ENCODE results near the gene MLEC. TPM values are rescaled to one million over a fixed set of nuclear protein-coding genes. Genes with fewer than 3 reads are reported as not detected.
"Not testable (repeated sequence)": the region's sequence is repeated elsewhere in the genome, so short reads cannot be mapped to it uniquely, and the experiment has no call there.

The MLEC gene
- total RNA-seq, 1 donor from 2014 or later: 100 TPM

DNA sequence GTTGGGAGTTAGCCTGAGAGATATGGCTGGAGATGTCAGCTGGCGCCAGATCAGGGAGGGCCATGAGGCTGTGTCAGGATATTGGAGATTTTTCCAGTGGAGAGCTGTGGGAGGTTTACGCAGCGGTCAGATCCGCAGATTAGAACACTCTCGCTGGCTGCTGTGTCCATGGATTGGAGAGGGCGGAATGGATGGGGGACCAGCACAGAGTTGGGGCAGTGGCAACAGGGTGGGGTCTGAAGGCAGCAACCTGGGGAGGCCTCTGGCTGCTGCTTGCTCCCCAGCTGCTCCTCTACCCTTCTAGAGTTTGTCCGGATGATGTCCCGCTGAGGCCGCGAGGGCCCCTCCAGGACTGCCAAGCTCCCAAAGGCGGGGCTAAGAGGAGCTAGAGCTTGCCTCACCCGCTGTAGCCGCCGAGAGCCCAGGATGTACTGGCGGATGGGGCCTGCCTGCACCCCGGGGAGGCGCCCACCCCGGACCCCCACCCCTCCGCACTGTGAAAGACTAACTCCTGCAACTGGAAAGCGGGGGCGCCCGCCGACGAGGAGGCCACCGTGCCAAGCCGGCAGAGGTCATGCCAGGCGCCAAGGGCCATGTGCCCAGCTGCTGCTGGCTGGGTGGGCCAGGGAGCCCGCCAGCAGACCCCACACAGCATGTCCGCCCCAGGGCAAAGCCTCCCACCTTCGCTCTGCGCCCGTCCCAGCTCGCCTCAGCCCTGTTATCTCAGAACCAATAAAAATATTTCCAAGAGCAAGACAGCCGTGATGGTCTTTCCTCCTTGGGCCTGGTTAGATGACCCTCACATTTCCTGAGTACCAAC, 20.2 kb upstream of the MLEC start:
- no peaks in the 10 kb centered on the region for H3K36me3 ChIP-seq
- no peak overlapping the region for H2AFZ ChIP-seq (replicated peaks)
- peaks cover 4% of the 10 kb centered on the region for H3K9me3 Mint-ChIP-seq
- peak overlapping the region; percentile 84 for H3K27ac Mint-ChIP-seq
- no peak overlapping the region for H3K9ac ChIP-seq
- no peak overlapping the region for H3K4me3 ChIP-seq
- no peak overlapping the region for H3K4me2 ChIP-seq
- peaks cover 10% of the 10 kb centered on the region for H3K27me3 Mint-ChIP-seq (ENCODE audit: insufficient read depth, low read depth)
- H3K36me3 Mint-ChIP-seq: no peaks in the 10 kb centered on the region
- no peak overlapping the region for H3K27ac ChIP-seq
- no peaks in the 10 kb centered on the region for H4K20me1 ChIP-seq (ENCODE audit: low read depth)
- no peaks in the 10 kb centered on the region for H3K27me3 ChIP-seq
- H3K9me3 ChIP-seq (ENCODE audit: low read depth): no peaks in the 10 kb centered on the region
- DNase-seq (ENCODE audit: low spot score): no peak
- H3K4me1 Mint-ChIP-seq: peaks cover 31% of the 10 kb centered on the region
- peaks cover 19% of the 10 kb centered on the region for H3F3A ChIP-seq (ENCODE audit: low read depth)
- H3K4me3 Mint-ChIP-seq: no peak overlapping the region
- H3K79me2 ChIP-seq (ENCODE audit: low read depth): no peaks in the 10 kb centered on the region
- TF ChIP-seq EZH2 (IDR thresholded peaks at IDR 0.05) (no peak), EZH2phosphoT487 (IDR thresholded peaks at IDR 0.05) (no peak)
- TF ChIP-seq, protein P1, sequence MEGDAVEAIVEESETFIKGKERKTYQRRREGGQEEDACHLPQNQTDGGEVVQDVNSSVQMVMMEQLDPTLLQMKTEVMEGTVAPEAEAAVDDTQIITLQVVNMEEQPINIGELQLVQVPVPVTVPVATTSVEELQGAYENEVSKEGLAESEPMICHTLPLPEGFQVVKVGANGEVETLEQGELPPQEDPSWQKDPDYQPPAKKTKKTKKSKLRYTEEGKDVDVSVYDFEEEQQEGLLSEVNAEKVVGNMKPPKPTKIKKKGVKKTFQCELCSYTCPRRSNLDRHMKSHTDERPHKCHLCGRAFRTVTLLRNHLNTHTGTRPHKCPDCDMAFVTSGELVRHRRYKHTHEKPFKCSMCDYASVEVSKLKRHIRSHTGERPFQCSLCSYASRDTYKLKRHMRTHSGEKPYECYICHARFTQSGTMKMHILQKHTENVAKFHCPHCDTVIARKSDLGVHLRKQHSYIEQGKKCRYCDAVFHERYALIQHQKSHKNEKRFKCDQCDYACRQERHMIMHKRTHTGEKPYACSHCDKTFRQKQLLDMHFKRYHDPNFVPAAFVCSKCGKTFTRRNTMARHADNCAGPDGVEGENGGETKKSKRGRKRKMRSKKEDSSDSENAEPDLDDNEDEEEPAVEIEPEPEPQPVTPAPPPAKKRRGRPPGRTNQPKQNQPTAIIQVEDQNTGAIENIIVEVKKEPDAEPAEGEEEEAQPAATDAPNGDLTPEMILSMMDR (IDR thresholded peaks at IDR 0.05): no peak
- H3K4me1 ChIP-seq: peaks cover 17% of the 10 kb centered on the region

- peak; percentile 29 for DNase-seq (ENCODE audit: low spot score)
Measured at GRCh38 chr12:120668091-120668867, 18.7 kb upstream of the MLEC start.

GRCh38 chr12:120668868-120669840, 17.8 kb upstream of the MLEC start:
- Mint-ChIP-seq H3K27me3 (ENCODE audit: insufficient read depth, low read depth) (peaks cover 10% of the 10 kb centered on the region), H3K36me3 (no peaks in the 10 kb centered on the region), H3K4me1 (peaks cover 32% of the 10 kb centered on the region), H3K9me3 (peaks cover 4% of the 10 kb centered on the region), H3K4me3 (peak overlapping the region; percentile 42), H3K27ac (peak overlapping the region; percentile 53)
- H3K4me1 ChIP-seq: peaks cover 17% of the 10 kb centered on the region
- H3K4me3 ChIP-seq: peak overlapping the region; percentile 8
- H3K27me3 ChIP-seq: no peaks in the 10 kb centered on the region
- peaks cover 19% of the 10 kb centered on the region for H3F3A ChIP-seq (ENCODE audit: low read depth)
- peak overlapping the region; percentile 63 for H3K4me2 ChIP-seq
- no peak overlapping the region for H3K27ac ChIP-seq
- TF ChIP-seq, protein P1 (IDR thresholded peaks at IDR 0.05): no peak
- no peak for TF ChIP-seq EZH2 (IDR thresholded peaks at IDR 0.05)
- no peak for TF ChIP-seq EZH2phosphoT487 (IDR thresholded peaks at IDR 0.05)
- no peaks in the 10 kb centered on the region for H3K36me3 ChIP-seq
- DNase-seq (ENCODE audit: low spot score): peak; percentile 62
- H3K9me3 ChIP-seq (ENCODE audit: low read depth): no peaks in the 10 kb centered on the region
- H3K9ac ChIP-seq: no peak overlapping the region
- H4K20me1 ChIP-seq (ENCODE audit: low read depth): no peaks in the 10 kb centered on the region
- peak overlapping the region; percentile 76 for H2AFZ ChIP-seq (replicated peaks)
- H3K79me2 ChIP-seq (ENCODE audit: low read depth): no peaks in the 10 kb centered on the region

More at GRCh38 chr12:120668091-120668867, 18.7 kb upstream of the MLEC start:
- peak overlapping the region; percentile 76 for H2AFZ ChIP-seq (replicated peaks)
- H4K20me1 ChIP-seq (ENCODE audit: low read depth): no peaks in the 10 kb centered on the region
- peaks cover 19% of the 10 kb centered on the region for H3F3A ChIP-seq (ENCODE audit: low read depth)
- no peaks in the 10 kb centered on the region for H3K36me3 ChIP-seq
- H3K27me3 Mint-ChIP-seq (ENCODE audit: insufficient read depth, low read depth): peaks cover 10% of the 10 kb centered on the region
- no peak overlapping the region for H3K9ac ChIP-seq
- H3K4me3 ChIP-seq: peak overlapping the region; percentile 8
- peaks cover 4% of the 10 kb centered on the region for H3K9me3 Mint-ChIP-seq
- peaks cover 31% of the 10 kb centered on the region for H3K4me1 Mint-ChIP-seq
- no peaks in the 10 kb centered on the region for H3K9me3 ChIP-seq (ENCODE audit: low read depth)
- peak overlapping the region; percentile 10 for H3K27ac Mint-ChIP-seq
- no peaks in the 10 kb centered on the region for H3K36me3 Mint-ChIP-seq
- peak overlapping the region; percentile 63 for H3K4me2 ChIP-seq
- H3K27me3 ChIP-seq: no peaks in the 10 kb centered on the region
- H3K4me1 ChIP-seq: peaks cover 17% of the 10 kb centered on the region
- no peak for TF ChIP-seq EZH2 (IDR thresholded peaks at IDR 0.05)
- no peak for TF ChIP-seq EZH2phosphoT487 (IDR thresholded peaks at IDR 0.05)
- TF ChIP-seq, protein P1 (IDR thresholded peaks at IDR 0.05): no peak
- H3K4me3 Mint-ChIP-seq: peak overlapping the region; percentile 42
- H3K27ac ChIP-seq: no peak overlapping the region
- H3K79me2 ChIP-seq (ENCODE audit: low read depth): no peaks in the 10 kb centered on the region

- Histone ChIP-seq H3F3A (ENCODE audit: low read depth) (peaks cover 19% of the 10 kb centered on the region), H3K4me1 (peaks cover 17% of the 10 kb centered on the region)
- not testable (repeated sequence) for H2AFZ ChIP-seq (replicated peaks); H3K27me3 ChIP-seq; H3K27ac Mint-ChIP-seq; H3K9me3 ChIP-seq (ENCODE audit: low read depth); H3K27ac ChIP-seq; H3K79me2 ChIP-seq (ENCODE audit: low read depth); H3K9ac ChIP-seq; H3K36me3 Mint-ChIP-seq; H3K4me3 Mint-ChIP-seq; H3K4me3 ChIP-seq; H3K36me3 ChIP-seq; DNase-seq (ENCODE audit: low spot score); H3K9me3 Mint-ChIP-seq; H3K4me2 ChIP-seq; H4K20me1 ChIP-seq (ENCODE audit: low read depth)
- H3K4me1 Mint-ChIP-seq: peaks cover 36% of the 10 kb centered on the region
- peaks cover 13% of the 10 kb centered on the region for H3K27me3 Mint-ChIP-seq (ENCODE audit: insufficient read depth, low read depth)
Measured at GRCh38 chr12:120670237-120670636, 16.7 kb upstream of the MLEC start.

Data from neural progenitor cell (in vitro differentiated cells).